ENCODE results near the gene EHMT1.
A peak's percentile ranks its signal among the peaks of the same experiment; 100 is the strongest.

Gene EHMT1

GRCh38 chr9:137682428-137683105 lies 63.8 kb downstream of the EHMT1 start:
- TF ChIP-seq POLR2AphosphoS5 (IDR thresholded peaks at IDR 0.05; ENCODE audit: low read depth) (no peak), SPI1 (IDR thresholded peaks at IDR 0.05; ENCODE audit: borderline replicate concordance, low read depth) (no peak), REST (IDR thresholded peaks at IDR 0.05; ENCODE audit: insufficient replicate concordance, low read depth) (no peak), CTCF (IDR thresholded peaks at IDR 0.05; ENCODE audit: insufficient read depth, low read length) (no peak), GABPA (IDR thresholded peaks at IDR 0.05; ENCODE audit: low read depth) (no peak)
- DNase-seq (ENCODE audit: low read depth in 1 of 2, low spot score in 1 of 2) = no peak
- no peak overlapping the region for H3K27ac ChIP-seq (replicated peaks)
- H3K27me3 ChIP-seq (ENCODE audit: insufficient read depth, poor library complexity, severe bottlenecking) = no peaks in the 10 kb centered on the region
- no peak overlapping the region for H3K4me3 ChIP-seq (replicated peaks; ENCODE audit: insufficient read depth, low read length)

- no peak for DNase-seq (ENCODE audit: low read depth in 1 of 2, low spot score in 1 of 2)
- no peak for TF ChIP-seq GABPA (IDR thresholded peaks at IDR 0.05; ENCODE audit: low read depth)
- no peak overlapping the region for H3K27ac ChIP-seq (replicated peaks)
- no peak overlapping the region for H3K4me3 ChIP-seq (replicated peaks; ENCODE audit: insufficient read depth, low read length)
- H3K27me3 ChIP-seq (ENCODE audit: insufficient read depth, poor library complexity, severe bottlenecking) = no peaks in the 10 kb centered on the region
These were observed 64.6 kb downstream of the EHMT1 start for GRCh38 chr9:137683262-137683864.

- Histone ChIP-seq H3K4me3 (replicated peaks; ENCODE audit: insufficient read depth, low read length) (no peak overlapping the region), H3K27ac (replicated peaks) (peak overlapping the region; percentile 57), H3K27me3 (ENCODE audit: insufficient read depth, poor library complexity, severe bottlenecking) (no peaks in the 10 kb centered on the region)
- no peak for TF ChIP-seq REST (IDR thresholded peaks at IDR 0.05; ENCODE audit: insufficient replicate concordance, low read depth)
- DNase-seq (ENCODE audit: low read depth in 1 of 2, low spot score in 1 of 2) = peak in 1 of 2 experiments; percentile 40
These were observed 66.4 kb downstream of the EHMT1 start for GRCh38 chr9:137685035-137685740.

- H3K27me3 ChIP-seq (ENCODE audit: insufficient read depth, poor library complexity, severe bottlenecking) = no peaks in the 10 kb centered on the region
- no peak overlapping the region for H3K4me3 ChIP-seq (replicated peaks; ENCODE audit: insufficient read depth, low read length)
- DNase-seq (ENCODE audit: low read depth in 1 of 2, low spot score in 1 of 2) = no peak
- TF ChIP-seq POLR2AphosphoS5 (IDR thresholded peaks at IDR 0.05; ENCODE audit: low read depth) = no peak
- TF ChIP-seq CTCF (IDR thresholded peaks at IDR 0.05; ENCODE audit: insufficient read depth, low read length) = no peak
- TF ChIP-seq REST (IDR thresholded peaks at IDR 0.05; ENCODE audit: insufficient replicate concordance, low read depth) = no peak
- no peak for TF ChIP-seq SPI1 (IDR thresholded peaks at IDR 0.05; ENCODE audit: borderline replicate concordance, low read depth)
- no peak for TF ChIP-seq GABPA (IDR thresholded peaks at IDR 0.05; ENCODE audit: low read depth)
- H3K27ac ChIP-seq (replicated peaks) = peak overlapping the region; percentile 57
These were observed 67.1 kb downstream of the EHMT1 start for GRCh38 chr9:137685741-137686420.
